Measurements from ENCODE around the gene LACRT. TPM values are rescaled to one million over a fixed set of nuclear protein-coding genes. Genes with fewer than 3 reads are reported as not detected.

The LACRT gene
- total and polyA plus RNA-seq, 2 of the 8 experiments (the other 6 are each of a cell fraction or from before 2014, with no cell fraction given) = not detected

GRCh38 chr12:54631551-54631950 lies 3.1 kb downstream of the LACRT start:
- POLR2A ChIA-PET (ENCODE audit: partially characterized antibody) = no interaction called here
- WGBS, 2 experiments (ENCODE audit: extremely low coverage in 1 of 2, insufficient coverage in 1 of 2, insufficient read length in 1 of 2, insufficient replicate concordance in 2 of 2, low coverage in 1 of 2, low lambda C conversion rate in 2 of 2, missing lambda C conversion rate in 1 of 2) = 92% methylated on average over 5 of the region's 5 CpGs; no CpG with 5 or more reads in 1 of the 2 experiments

More at GRCh38 chr12:54631551-54631950, 3.1 kb downstream of the LACRT start:
- Histone ChIP-seq H2AK5ac (ENCODE audit: low read depth, low read length) (no peak overlapping the region), H4K91ac (replicated peaks; ENCODE audit: insufficient read length, low read length) (no peak overlapping the region), H2BK120ac (replicated peaks; ENCODE audit: low read depth, low read length) (no peak overlapping the region), H3K27ac (ENCODE audit: low read depth, low read length) (no peak overlapping the region), H3K4ac (replicated peaks; ENCODE audit: insufficient read length, low read depth, low read length) (no peak overlapping the region), H3K9me3 (ENCODE audit: insufficient read depth in 2 of 2, low read depth in 1 of 2, low read length in 1 of 2) (peaks cover 16 to 17% of the 10 kb centered on the region in 2 experiments), H3K79me2 (ENCODE audit: control insufficient read depth in 1 of 2, insufficient read depth in 2 of 2, low read length in 2 of 2) (no peaks in the 10 kb centered on the region), H3K27me3 (replicated peaks in 1 of 4; ENCODE audit: control insufficient read depth in 3 of 4, extremely low read depth in 1 of 4, insufficient read depth in 3 of 4, low read length in 3 of 4) (no peaks in the 10 kb centered on the region), H3K4me2 (ENCODE audit: insufficient read depth in 1 of 2, low read depth in 2 of 2, low read length in 2 of 2) (no peak overlapping the region), H3K23me2 (ENCODE audit: low read depth, low read length) (no peaks in the 10 kb centered on the region), H4K5ac (ENCODE audit: insufficient read length, low read depth, low read length) (no peak overlapping the region), H3K23ac (ENCODE audit: insufficient read length) (no peak overlapping the region), H2BK20ac (ENCODE audit: low read length) (no peak overlapping the region), H3K4me3 (ENCODE audit: extremely low read depth in 1 of 4, insufficient read depth in 2 of 4, low read depth in 3 of 4, low read length in 4 of 4) (no peak overlapping the region), H3K79me1 (ENCODE audit: low read depth, low read length) (no peaks in the 10 kb centered on the region), H3K14ac (ENCODE audit: insufficient read length) (no peak overlapping the region), H3K18ac (ENCODE audit: extremely low read depth, low read length) (no peak overlapping the region), H3K56ac (replicated peaks; ENCODE audit: insufficient read length, low read depth, low read length) (no peak overlapping the region), H3K9ac (replicated peaks in 1 of 4; ENCODE audit: extremely low read depth in 1 of 4, low read depth in 3 of 4, low read length in 3 of 4) (no peak overlapping the region), H2BK15ac (ENCODE audit: low read length) (no peak overlapping the region), H3K36me3 (ENCODE audit: control insufficient read depth in 2 of 4, insufficient read depth in 4 of 4, low read length in 3 of 4) (no peaks in the 10 kb centered on the region), H4K8ac (ENCODE audit: extremely low read depth, insufficient read depth, low read length) (no peak overlapping the region), H4K20me1 (replicated peaks in 1 of 2; ENCODE audit: control insufficient read depth in 1 of 2, insufficient read depth in 2 of 2, low read length in 2 of 2) (no peaks in the 10 kb centered on the region), H2BK12ac (ENCODE audit: low read depth, low read length) (no peak overlapping the region), H2AFZ (ENCODE audit: low read length) (no peak overlapping the region), H2BK5ac (ENCODE audit: low read depth, low read length) (no peak overlapping the region), H3K4me1 (replicated peaks in 1 of 4; ENCODE audit: control insufficient read depth in 3 of 4, insufficient read depth in 4 of 4, low read length in 3 of 4) (peaks cover 0 to 3% (median 0%) of the 10 kb centered on the region in 4 experiments; a peak in 2 of 7 replicates)
- TF ChIP-seq POU5F1 (IDR thresholded peaks at IDR 0.05; ENCODE audit: low read depth, low read length) (no peak), JUN (IDR thresholded peaks at IDR 0.05; ENCODE audit: low read depth, low read length) (no peak), NRF1 (IDR thresholded peaks at IDR 0.05; ENCODE audit: low read depth, low read length) (no peak), TEAD4 (IDR thresholded peaks at IDR 0.05; ENCODE audit: low read depth, low read length) (no peak), RNF2 (IDR thresholded peaks at IDR 0.05; ENCODE audit: borderline replicate concordance, low read depth, low read length, missing control alignments, poor library complexity, severe bottlenecking) (no peak), ATF3 (IDR thresholded peaks at IDR 0.05; ENCODE audit: insufficient read depth, low read depth, low read length) (no peak), SP4 (IDR thresholded peaks at IDR 0.05; ENCODE audit: low read length) (no peak)
- CTCF ChIA-PET (ENCODE audit: partially characterized antibody) = interaction anchor here (0.8 to 4.2 kb wide), 15 partner anchors 8 to 88 kb away, joined by 3 to 22 read pairs (median 4); no protein-coding TSS in a partner anchor
- no peak for DNase-seq (ENCODE audit: low read depth in 1 of 2, low spot score in 2 of 2)
- FAIRE-seq = no peak

Measured in H1 (cell line).